ENCODE results near the gene KDM4C.
"Not testable (repeated sequence)": the region's sequence is repeated elsewhere in the genome, so short reads cannot be mapped to it uniquely, and the experiment has no call there.

Gene KDM4C

DNA sequence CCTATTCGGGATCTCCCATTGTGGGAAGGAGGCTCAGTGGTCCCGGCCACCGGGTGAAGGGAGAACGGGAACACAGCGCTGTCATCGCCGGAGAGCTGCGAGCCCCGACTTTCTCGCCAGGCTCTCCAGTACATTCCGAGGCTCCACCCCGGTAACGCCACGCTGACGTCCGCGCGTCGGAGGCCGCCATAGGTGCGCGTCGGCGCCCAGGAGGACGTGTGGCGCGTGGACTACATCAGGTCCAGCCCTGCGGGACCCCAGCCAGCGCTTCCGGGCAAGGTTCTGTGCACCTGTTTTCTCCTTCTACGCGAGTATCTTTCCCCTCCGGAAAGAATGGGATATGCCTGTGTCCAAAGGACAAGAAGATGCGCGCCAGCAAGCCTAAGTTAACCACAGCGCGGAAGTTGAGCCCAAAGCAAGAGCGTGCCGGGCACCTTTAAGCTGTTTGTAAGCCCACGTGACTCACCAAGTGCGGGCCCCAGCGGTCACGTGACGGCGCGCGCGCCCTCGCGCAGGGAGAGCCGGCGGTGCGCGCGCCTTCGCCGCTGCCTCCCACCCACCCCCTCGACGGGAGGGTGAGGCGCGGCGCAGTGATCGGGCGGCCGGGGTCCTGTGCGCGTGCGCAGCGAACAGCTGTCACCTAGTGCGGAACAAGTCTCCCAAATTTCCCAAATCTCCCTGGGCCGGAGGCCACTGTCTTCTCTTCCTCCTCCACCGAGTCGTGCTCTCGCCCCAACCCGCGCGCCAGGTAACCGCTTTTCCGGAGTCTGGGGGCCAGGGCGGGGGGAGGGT, at the start of gene KDM4C:
TSS of gene KDM4C (plus strand) at position 518 of the 792 bp plus-strand sequence. CDS start 35,016 bp downstream, outside the sequence.
- peak; percentile 93 for DNase-seq

DNA sequence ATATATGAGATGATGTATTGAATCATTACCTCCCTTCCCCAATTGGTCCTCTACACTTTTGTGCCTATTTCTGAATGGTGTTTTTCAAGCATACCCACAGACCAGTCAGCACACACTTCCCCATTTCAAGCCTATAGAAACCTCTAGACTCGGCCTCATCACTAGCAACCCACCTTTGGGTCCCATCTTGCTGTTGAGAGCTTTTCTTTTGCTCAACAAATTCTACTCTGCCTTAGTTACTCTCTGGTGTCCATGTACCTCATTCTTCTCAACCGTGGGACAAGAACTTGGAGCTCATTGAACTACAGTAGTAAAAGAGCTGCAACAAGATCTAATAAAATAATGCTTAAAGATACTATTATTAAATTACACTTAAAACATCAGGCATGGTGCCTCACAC, 49.0 kb upstream of the KDM4C start:
- DNase-seq = no peak

DNA sequence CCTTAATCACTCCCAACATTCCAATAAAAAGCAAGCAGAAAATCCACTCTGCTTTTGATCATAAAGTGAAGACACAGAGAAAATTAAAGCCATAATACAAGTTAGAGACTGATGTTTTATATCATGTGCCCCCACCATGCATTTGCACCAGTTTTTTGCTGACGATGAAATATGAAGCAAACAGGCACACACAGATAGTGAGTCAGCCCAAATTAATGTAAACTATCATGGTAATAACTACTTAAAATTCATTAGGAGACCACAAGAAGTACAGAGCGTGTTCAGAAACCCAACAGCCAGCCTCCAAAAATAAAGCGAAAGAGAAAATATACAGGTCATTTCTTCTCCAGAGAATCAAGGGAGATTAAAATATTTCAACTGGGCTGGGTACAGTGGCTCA, 46.4 kb upstream of the KDM4C start:
- DNase-seq = no peak

DNA sequence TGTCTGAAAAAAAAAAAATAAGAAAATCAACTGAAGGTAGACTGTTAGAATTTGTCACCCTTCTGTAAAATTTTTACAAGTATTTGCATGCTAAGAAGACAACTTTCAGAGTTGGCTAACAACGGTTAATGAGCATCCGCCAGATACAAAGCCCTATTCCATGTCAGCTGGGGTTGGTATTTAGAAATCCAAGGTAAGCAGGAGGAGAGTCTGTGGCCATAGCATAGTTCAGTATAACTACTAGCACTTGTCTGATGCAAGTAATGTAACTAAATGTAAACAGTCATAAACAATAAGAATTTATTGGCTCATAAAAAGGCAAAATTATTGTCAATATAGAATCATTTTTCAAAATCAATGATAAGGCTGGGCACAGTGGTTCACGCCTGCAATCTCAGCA, 45.7 kb upstream of the KDM4C start:
- no peak for DNase-seq

DNA sequence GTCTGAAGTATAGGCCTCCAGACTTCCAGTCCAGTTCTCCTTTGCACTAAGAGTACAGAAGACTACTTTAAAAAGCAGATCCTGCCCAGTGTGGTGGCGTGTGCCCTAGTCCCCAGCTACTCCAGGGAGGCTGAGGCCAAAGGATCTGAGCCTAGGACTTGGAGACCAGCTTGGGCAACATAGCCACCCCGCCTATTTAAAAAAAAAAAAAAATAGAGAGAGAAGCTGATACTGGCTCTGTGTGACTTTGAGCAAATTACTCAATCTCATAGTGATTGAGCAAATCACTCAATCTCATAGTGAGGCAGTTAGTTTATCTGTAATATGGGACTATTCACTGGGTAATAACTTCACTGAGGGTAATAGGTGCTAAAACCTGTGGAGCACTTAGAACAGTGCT, 43.6 kb upstream of the KDM4C start:
- no peak for DNase-seq

DNA sequence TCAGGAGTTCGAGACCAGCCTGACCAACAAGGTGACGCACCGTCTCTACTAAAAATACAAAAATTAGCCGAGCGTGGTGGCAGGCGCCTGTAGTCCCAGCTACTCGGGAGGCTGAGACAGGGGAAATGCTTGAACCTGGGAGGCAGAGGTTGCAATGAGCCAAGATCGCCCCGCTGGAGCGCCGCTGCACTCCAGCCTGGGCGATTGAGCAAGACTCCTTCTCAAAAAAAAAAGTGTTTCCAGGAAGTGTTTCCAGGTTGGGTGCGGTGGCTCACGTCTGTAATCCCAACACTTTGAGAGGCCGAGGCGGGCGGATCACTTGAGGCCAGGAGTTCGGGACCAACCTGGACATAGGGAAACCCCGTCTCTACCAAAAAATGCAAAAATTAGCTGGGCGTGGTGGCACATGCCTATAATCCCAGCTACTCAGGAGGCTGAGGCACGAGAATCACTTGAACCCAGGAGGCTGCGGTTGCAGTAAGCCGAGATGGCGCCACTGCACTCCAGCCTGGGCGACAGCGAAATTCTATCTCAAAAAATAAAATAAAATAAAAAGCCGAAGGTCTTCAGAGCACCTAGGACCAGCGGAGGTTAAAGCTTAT, 42.5 kb upstream of the KDM4C start:
- not testable (repeated sequence) for DNase-seq

DNA sequence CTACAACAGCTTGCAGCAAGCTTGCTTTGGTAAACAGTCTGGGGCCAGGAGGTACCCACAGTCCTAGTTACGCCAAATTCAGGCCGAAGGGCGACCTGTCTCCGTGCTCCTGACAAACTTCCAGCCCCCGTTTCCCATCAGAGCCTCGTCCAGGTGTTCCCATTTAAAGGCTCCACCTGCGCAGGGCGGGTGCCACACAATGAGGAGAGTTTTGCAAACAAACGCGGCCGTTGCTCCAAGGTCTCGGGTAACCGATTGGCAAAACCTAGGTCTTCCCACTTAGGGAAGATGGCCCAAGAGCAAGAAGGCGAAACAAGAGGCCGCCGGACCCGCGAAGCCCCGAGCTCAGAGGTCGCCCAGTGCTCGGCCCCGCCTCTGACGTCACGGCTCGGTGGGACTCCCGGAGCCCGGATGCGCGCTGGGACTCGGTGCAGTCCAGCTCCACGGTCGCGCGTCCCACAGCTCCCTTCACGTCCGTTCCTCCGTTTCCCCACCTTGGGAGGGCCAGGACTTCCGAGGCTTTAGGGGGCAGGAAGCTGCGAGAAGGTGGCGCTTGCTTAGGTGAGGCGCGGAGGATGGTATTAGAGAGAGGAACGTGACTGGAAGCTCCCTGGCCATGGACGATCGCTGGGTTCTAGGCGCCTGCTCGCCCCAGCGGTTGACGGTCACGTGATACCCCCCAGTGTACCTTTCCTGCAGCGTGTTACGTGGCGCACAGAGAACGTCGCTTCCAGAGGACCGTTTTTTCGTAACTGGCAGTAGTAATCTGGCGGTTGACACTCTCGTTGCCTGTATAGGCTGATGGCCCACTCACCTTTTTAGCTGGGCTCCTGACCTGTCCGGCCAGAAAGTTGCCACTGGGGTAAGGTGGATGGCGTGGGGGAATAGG, 41.8 kb upstream of the KDM4C start:
- DNase-seq = peak; percentile 83

DNA sequence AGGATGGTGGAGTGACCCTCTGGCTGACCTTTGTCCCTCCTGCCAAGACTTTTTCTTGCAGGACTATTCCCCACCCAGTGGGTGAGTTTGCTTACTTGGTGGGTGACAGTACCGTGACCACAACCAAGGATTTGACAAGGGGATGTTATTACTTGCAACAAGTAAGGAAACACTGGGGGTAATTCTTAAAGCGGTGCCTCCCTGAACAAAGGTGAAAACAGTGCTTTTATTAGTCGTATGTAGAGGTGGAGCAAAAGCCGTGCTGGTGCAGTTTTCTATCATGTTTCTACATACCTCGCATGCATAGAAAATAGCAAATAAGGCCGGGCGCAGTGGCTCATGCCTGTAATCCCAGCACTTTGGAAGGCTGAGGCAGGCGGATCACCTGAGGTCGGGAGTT, 41.0 kb upstream of the KDM4C start:
- peak; percentile 14 for DNase-seq

DNA sequence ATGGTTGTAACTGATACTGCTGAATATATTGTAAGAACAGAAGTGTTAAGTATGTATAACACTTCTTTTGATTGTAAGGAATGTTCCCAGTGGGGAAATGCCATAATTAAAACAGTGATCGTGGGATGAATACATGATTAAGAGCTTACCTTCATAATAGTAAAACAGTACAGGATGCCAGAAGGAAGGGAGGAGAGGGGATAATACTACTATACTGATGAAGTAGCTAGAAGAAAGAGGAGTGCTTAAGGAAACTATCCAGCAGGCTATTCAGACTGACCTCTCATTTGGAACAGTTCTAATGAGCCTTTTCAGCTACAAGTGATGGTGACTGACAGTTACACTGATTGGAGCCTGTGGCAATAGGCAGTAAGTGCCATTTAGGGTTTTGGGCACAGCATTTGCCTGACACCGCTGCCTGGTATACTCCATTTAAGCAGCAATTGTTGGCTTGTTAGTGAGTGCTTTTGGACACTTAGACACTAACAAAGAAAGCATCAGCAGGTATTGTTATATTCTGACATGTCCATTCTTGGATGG, 33.8 kb upstream of the KDM4C start:
- DNase-seq = no peak

DNA sequence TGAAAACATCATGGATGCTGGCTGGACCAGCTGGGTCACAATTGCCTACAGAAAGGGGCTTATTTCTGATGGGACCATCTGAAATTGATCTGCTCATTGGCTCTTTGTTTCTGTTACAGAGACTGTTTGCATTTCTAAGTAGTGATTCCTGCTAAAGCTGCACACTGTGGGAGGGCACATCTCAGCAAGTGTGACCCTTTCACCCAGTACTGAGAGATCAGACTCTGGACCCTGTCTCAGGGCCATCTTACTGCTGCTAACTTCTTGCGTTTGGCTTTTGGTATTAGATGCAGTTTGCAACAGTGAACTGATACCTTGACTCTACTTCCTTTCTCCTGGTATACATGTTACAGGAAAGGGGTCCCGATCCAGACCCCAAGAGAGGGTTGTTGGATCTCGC, 24.5 kb upstream of the KDM4C start:
- no peak for DNase-seq

DNA sequence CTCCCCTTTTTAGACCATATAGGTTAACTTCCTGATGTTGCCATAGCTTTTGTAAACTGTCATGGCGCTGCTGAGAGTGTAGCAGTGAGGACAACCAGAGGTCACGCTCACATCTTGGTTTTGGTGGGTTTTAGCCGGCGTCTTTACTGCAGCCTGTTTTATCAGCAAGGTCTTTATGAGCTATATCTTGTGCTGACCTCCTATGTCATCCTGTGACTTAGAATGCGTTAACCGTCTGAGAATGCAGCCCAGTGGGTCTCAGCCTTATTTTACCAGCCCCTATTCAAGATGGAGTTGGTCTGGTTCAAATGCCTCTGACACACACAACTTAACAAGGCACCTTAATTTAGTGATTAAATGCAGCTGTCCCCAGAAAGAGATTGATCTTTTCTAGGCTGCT, 23.9 kb upstream of the KDM4C start:
- DNase-seq = no peak

DNA sequence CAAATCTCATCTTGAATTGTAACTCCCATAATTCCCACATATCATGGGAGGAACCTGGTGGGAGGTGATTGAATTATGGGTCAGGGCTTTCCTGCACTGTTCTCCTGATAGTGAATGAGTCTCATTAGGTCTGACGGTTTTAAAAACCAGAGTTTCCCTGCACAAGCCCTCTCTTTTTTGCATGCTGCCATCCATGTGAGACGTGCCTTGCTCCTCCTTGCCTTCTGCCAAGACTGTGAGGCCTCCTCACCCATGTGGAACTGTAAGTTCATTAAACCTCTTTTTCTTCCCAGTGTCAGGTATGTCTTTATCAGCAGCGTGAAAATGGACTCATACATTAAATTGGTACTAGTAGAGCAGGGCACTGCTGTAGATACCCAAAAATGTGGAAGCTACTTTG, 22.4 kb upstream of the KDM4C start:
- DNase-seq = no peak

DNA sequence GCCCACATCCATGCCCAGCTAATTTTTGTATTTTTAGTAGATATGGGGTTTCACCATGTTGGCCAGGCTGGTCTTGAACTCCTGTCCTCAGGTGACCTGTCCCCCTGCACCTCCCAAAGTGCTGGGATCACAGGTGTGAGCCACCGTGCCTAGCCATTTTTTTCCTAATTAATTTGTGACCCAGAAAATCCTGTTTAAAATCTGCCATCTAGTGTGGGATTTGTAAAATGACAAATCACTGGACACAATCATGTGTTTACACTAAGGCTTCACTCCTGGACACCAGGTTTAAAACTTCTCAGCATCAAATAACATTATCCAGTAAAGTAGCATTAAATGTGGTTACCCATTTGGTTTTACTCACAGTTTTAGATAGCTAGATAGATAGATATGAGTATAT, 18.6 kb upstream of the KDM4C start:
- no peak for DNase-seq

DNA sequence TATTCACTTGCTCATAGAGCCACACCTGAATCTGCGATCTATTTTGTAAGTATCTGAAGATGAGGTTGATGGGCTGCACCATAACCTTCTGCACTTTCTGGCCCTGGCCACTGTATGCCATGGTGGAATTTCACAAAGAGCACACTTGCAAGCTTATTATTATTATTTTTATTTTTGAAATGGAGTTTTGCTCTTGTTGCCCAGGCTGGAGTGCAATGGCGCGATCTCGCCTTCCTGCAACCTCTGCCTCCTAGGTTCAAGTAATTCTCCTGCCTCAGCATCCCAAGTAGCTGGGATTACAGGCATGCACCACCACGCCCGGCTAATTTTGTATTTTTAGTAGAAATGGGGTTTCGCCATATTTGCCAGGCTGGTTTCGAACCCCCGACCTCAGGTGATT, 8.9 kb upstream of the KDM4C start:
- DNase-seq = not testable (repeated sequence)

DNA sequence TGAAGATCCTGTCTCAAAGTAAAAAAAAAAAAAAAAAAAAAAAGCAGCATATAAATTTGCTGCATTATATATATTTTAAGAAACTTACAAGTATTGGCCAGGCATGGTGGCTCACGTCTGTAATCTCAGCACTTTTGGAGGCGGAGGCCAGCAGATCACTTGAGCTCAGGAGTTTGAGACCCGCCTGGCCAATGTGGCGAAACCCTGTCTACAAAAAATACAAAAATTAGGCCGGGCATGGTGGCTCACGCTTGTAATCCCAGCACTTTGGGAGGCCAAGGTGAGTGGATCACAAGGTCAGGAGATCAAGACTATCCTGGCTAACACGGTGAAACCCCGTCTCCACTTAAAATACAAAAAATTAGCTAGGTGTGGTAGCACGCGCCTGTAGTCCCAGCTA, 2.9 kb upstream of the KDM4C start:
- not testable (repeated sequence) for DNase-seq

DNA sequence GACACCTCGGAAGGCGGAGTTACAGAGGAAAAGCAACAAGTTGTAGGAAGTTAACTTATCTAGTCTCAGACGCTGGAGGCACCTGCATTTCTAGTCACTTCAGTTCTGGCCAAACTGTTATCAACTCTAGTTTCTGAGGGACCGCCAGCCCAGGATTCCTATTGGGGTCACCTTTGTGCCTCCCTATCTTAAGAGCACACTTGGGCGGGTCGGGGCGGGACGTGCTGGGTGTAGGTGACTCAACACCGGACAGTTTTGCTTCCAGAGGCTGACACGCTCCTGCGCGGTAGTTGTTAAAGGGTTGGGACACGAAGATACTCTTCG, 679 bp upstream of the KDM4C start:
- peak; percentile 74 for DNase-seq

DNA sequence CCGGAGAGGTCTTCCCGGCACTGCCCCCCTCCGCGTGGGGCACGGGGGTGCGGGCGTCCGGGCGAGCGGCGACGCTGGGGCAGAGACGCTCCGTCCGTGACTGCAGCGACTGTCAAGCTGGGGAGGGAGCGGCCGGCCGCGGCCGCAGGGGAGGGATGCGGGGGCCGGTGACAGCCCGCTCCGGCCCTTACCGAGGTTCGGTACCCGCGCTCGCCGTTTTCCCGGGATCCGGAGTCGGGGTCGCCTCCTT, 400 bp downstream of the KDM4C start:
- no peak for DNase-seq

DNA sequence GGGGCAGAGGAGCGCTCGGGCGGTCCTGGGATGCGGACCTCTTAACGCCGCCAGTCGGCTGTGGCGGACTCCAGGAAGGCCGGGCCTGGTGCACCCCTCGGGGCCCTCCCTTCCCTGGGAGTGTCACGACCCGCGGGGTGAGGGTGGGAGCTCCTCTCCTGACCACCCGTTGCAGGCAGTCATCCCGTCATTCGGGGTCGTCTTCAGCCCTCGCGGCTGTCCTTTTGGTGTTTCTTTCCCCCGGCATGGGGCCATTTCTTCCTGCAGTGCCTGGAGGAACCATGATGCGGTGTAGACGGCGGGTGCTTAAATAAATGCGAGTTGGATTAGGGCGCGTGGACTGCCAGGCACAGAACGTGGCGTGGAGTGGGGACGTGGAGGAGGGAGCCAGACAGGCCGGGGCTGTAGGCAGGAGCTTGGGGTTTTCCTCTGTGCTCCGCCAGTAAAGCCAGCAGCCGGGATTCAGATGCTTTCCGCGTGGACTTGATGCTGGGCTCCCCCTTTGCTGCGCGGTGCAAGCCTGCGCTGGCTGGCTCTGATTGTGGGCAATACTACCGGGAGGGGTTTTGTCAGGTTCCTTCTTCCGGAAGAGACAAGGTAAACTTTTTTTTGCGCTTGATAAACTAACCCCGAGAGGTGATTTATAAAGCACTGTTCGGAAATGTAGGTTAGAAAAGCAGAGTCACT, 868 bp downstream of the KDM4C start:
- peak; percentile 64 for DNase-seq

DNA sequence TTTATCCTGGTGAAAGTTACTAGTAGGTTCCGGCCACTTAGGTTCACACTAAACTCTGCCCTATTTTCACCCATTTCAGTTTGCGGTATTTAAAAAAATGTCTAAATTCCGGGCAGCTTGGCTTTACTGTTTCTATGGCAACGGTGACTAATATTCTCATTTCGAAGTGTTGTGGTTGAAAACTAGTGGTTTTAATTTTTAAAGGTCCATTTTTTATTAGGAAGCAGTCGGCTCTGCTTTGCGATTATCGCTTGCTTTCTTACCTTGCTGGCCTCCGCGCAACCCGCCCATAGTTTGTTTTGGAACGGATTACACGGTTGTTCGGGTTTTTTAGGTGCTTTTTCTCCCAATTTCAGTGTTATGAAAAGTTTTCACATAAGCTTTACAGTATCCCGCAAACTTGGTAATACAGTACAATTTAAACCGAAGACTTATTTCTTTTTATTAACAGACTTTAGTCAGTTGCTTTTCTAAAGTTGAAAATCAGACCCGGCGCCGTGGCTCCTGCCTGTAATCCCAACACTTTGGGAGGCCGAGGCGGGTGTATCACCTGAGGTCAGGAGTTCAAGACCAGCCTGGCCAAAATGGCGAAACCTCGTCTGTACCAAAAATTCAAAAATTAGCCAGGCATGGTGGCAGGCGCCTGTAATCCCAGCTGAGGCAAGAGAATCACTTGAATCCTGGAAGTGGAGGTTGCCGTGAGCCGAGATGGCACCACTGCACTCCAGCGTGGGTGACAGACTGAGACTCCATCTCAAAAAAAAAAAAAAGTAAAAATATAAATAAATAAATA, 1.6 kb downstream of the KDM4C start:
- DNase-seq = peak; percentile 13

DNA sequence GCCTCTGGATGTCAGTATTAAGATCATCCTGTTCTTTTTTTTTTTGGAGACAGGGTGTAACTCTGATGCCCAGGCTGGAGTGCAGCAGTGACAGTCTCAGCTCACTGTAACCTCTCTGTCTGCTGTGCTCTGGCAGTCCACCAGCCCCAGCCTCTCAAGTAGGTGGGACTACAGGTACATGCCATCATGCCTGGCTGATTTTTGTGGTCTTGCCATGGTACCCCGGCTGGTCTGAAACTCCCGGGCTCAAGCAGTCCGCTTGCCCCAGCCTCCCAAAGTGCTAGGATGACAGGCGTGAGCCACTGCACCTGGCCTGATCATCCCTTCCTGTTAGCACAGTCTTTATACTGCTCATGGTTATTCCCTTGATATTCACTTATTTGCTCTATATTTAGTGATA, 3.5 kb downstream of the KDM4C start:
- DNase-seq = no peak

DNA sequence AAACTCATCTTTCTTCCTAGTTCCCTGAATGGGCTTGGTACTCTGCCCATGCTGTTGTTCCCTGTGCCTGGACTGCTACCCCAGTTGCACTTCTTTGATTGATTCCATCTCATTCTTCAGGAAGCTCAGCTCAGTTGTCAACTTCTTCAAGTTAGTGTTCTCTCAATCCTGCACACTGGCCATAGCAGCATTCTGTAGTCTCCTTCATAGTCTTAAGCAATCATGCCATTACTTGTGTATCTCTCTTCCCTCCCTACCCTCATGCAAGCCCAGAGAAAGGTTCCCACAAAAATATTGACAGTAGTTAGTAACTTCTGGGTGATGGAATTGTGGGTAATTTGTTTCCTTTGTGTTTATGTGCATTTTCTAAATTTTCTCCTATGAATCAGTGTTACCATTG, 5.5 kb downstream of the KDM4C start:
- DNase-seq = no peak

DNA sequence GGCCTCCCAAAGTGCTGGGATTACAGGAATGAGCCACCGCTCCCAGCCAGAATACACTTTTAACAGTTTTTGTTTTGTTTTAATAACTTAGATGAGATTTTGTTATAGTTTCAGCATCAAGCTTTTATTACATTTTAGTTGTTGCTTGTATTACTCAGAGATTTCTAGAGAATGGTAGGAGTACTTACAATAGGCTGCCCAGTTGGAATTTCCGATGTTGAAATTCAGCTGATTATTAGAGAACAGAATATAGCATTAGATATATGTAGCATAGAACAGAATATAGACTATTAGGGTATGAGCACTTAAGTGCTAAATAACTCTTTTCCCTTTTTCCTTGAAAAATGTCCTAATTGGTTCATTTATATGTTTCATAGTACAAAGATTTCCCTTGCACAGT, 6.2 kb downstream of the KDM4C start:
- no peak for DNase-seq

DNA sequence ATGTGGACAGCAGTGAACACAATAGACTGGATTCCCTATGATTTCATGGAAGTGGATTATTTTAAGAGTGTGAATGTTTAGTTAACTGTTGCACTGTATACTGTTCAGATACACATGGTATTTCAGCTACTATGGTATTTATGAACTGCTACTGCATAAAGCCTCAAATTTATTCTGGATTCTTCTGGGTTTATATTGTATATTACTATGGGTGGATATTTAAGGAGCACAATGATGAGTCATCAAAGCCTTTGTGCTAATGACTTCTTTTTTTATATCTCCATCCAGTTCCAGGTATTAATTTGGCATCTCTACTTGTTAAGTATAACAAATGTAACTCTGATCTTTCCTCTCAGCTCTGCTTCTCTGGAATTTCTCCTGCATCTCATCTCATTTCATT, 6.8 kb downstream of the KDM4C start:
- no peak for DNase-seq

Data from stimulated activated CD4-positive, alpha-beta T cell treated with anti-CD3 and anti-CD28 coated beads, Interleukin-1b, Interleukin-23, amount 100 ng/mL, for 48 hours (primary cell).